HCT116 (cell line): ENCODE measurements around the gene BAD. TPM values are rescaled to one million over a fixed set of nuclear protein-coding genes. Genes with fewer than 3 reads are reported as not detected.

ENCODE experiments used
- ATAC-seq: fragments of 200-7000 bp; cut with Tn5 transposase; 2 replicates; pipeline ENCODE4 v1.9.1; 2020; ENCODE audit warnings: mild to moderate bottlenecking, moderate library complexity
- BruUV-seq: library from RNA; stranded (reverse); fragments of 400-500 nt; replicated peaks from 2 replicates; lab custom pipeline; 2021; lab: Mats Ljungman, UMichigan
- CTCF ChIA-PET: fragments of 300-600 bp; sonication (Branson Sonifier 250); formaldehyde crosslinking; loops from one replicate; lab custom pipeline; 2021; ENCODE audit warnings: antibody characterized with exemption; lab: Charles Lee
- POLR2A ChIA-PET: fragments of 300-600, 350-600 bp; sonication (Branson Sonifier 250); formaldehyde crosslinking; loops from one replicate; lab custom pipeline; 2021; ENCODE audit warnings: antibody characterized with exemption; lab: Charles Lee
- RAD21 ChIA-PET, 2 experiments: fragments of 300-600 bp; sonication (Branson Sonifier 250); formaldehyde crosslinking; loops; one replicate each; lab custom pipeline; 2023; ENCODE audit warnings: low total read pairs in 2 of 2; ENCODE audit not compliant: uncharacterized antibody in 2 of 2, unreplicated experiment in 2 of 2, low non-redundant PET in 1 of 2; lab: Charles Lee
- DNase-seq: peaks from one replicate; pipeline ENCODE4 v3.0.0-alpha.2; 2010; ENCODE audit warnings: low read depth, low spot score
- H2AFZ ChIP-seq: fragments of 200-600 bp; shearing (Covaris generic), sonication (generic); 2 replicates; pipeline ENCODE4 v1.6.1; 2017; ENCODE audit warnings: low read depth, mixed run types, mixed read lengths, antibody characterized with exemption, low read length; ENCODE audit not compliant: poor library complexity, severe bottlenecking
- H3K27ac ChIP-seq: 2 replicates; pipeline ENCODE4 v1.5.1; 2012; ENCODE audit warnings: low read depth, low read length
- H3K27me3 ChIP-seq: fragments of 200-600 bp; sonication (generic); 2 replicates; pipeline ENCODE4 v1.6.1; 2016; ENCODE audit warnings: mixed run types, low read length, mixed read lengths; ENCODE audit not compliant: insufficient read depth
- H3K36me3 ChIP-seq, 2 experiments: fragments of 200-500 bp in 1 of 2; fragments of 200-600 bp in 1 of 2; sonication (Bioruptor generic) in 1 of 2; sonication (generic) in 1 of 2; 2 replicates each; pipeline versions ENCODE4 v1.5.1 to v1.6.1; 2014 to 2016; ENCODE audit warnings: low read length in 2 of 2, inconsistent platforms in 1 of 2, mixed read lengths in 1 of 2, mixed run types in 1 of 2; ENCODE audit not compliant: insufficient read depth in 2 of 2, control insufficient read depth in 1 of 2
- H3K4me1 ChIP-seq, 2 experiments: fragments of 200-600 bp in 1 of 2; sonication (generic) in 1 of 2; 2 replicates each; pipeline versions ENCODE4 v1.5.1 to v1.6.1; 2012 to 2017; ENCODE audit warnings: low read length in 2 of 2, inconsistent platforms in 1 of 2, mild to moderate bottlenecking in 1 of 2, mixed read lengths in 1 of 2, mixed run types in 1 of 2, moderate library complexity in 1 of 2; ENCODE audit not compliant: insufficient read depth in 2 of 2, control insufficient read depth in 1 of 2
- H3K4me2 ChIP-seq: fragments of 200-600 bp; sonication (generic); 2 replicates; pipeline ENCODE4 v1.6.1; 2017; ENCODE audit warnings: mixed run types, low read length, mixed read lengths
- H3K4me3 ChIP-seq, 2 experiments: fragments of 200-600 bp in 1 of 2; sonication (generic) in 1 of 2; replicated peaks in 1 of 2; 2 replicates each; pipeline ENCODE4 v1.5.1; 2011 to 2016; ENCODE audit warnings: low read length in 2 of 2, control low read depth in 1 of 2, low read depth in 1 of 2, mild to moderate bottlenecking in 1 of 2, mixed read lengths in 1 of 2, mixed run types in 1 of 2
- H3K79me2 ChIP-seq: fragments of 200-600 bp; sonication (generic); 2 replicates; pipeline ENCODE4 v1.6.1; 2017; ENCODE audit warnings: mild to moderate bottlenecking, mixed run types, low read length, moderate library complexity, mixed read lengths; ENCODE audit not compliant: insufficient read depth
- H3K9ac ChIP-seq: fragments of 200-600 bp; sonication (generic); 2 replicates; pipeline ENCODE4 v1.6.1; 2016; ENCODE audit warnings: low read length, mixed read lengths
- H3K9me2 ChIP-seq: fragments of 200-600 bp; sonication (generic), shearing (Covaris generic); 2 replicates; pipeline ENCODE4 v1.6.1; 2017; ENCODE audit warnings: mixed run types, mild to moderate bottlenecking, moderate library complexity; ENCODE audit not compliant: insufficient read depth
- H3K9me3 ChIP-seq, 2 experiments: fragments of 200-500 bp in 1 of 2; fragments of 200-600 bp in 1 of 2; sonication (Bioruptor generic) in 1 of 2; sonication (generic) in 1 of 2; 2 replicates each; pipeline ENCODE4 v1.6.1; 2014 to 2017; ENCODE audit warnings: low read length in 2 of 2, mixed read lengths in 2 of 2, inconsistent platforms in 1 of 2, low read depth in 1 of 2, mild to moderate bottlenecking in 1 of 2, mixed run types in 1 of 2, moderate library complexity in 1 of 2; ENCODE audit not compliant: control insufficient read depth in 1 of 2, insufficient read depth in 1 of 2
- H4K20me1 ChIP-seq: fragments of 200-600 bp; sonication (generic), shearing (Covaris generic); 2 replicates; pipeline ENCODE4 v1.6.1; 2017; ENCODE audit warnings: mixed run types, mild to moderate bottlenecking, moderate library complexity; ENCODE audit not compliant: insufficient read depth
- CBX3 ChIP-seq: IDR thresholded peaks from 2 replicates; pipeline ENCODE4 v1.6.1; 2012; ENCODE audit warnings: low read depth
- CEBPB ChIP-seq: IDR thresholded peaks from 2 replicates; pipeline ENCODE4 v1.6.1; 2012; ENCODE audit warnings: low read depth
- ELF1 ChIP-seq: IDR thresholded peaks from 2 replicates; pipeline ENCODE4 v1.6.1; 2012; ENCODE audit warnings: low read depth, borderline replicate concordance
- EZH2 ChIP-seq: fragments of 200-600 bp; sonication (generic); IDR thresholded peaks from 2 replicates; pipeline ENCODE4 v1.6.1; 2017; ENCODE audit warnings: antibody characterized with exemption, mixed run types
- EZH2phosphoT487 ChIP-seq: fragments of 200-600 bp; IDR thresholded peaks from 2 replicates; pipeline ENCODE4 v1.6.1; 2018; ENCODE audit warnings: antibody characterized with exemption, borderline replicate concordance
- FOSL1 ChIP-seq: IDR thresholded peaks from 2 replicates; pipeline ENCODE4 v1.6.1; 2012; ENCODE audit warnings: low read depth
- JUND ChIP-seq: IDR thresholded peaks from 2 replicates; pipeline ENCODE4 v1.6.1; 2012
- POLR2A ChIP-seq: IDR thresholded peaks from 2 replicates; pipeline ENCODE4 v1.7.0; 2011; ENCODE audit warnings: borderline replicate concordance; ENCODE audit not compliant: insufficient read depth, insufficient read length; ENCODE audit errors: extremely low read depth
- POLR2AphosphoS5 ChIP-seq: IDR thresholded peaks from 2 replicates; pipeline ENCODE4 v1.6.1; 2011; ENCODE audit warnings: mild to moderate bottlenecking, low read depth, low read length, moderate library complexity
- RAD21 ChIP-seq: IDR thresholded peaks from 2 replicates; pipeline ENCODE4 v1.6.1; 2012; ENCODE audit warnings: low read depth, mild to moderate bottlenecking
- SIN3A ChIP-seq: IDR thresholded peaks from 2 replicates; pipeline ENCODE4 v1.6.1; 2012; ENCODE audit warnings: low read depth
- SRF ChIP-seq: IDR thresholded peaks from 2 replicates; pipeline ENCODE4 v1.6.1; 2012; ENCODE audit warnings: low read depth
- YY1 ChIP-seq: IDR thresholded peaks from 2 replicates; pipeline ENCODE4 v1.6.1; 2011; ENCODE audit warnings: low read length, low read depth, moderate library complexity, mild to moderate bottlenecking; ENCODE audit not compliant: insufficient replicate concordance; ENCODE audit errors: extremely low read depth
- ZFX ChIP-seq: fragments of 450-650 bp; IDR thresholded peaks from 2 replicates; pipeline ENCODE4 v1.6.1; 2017
- ZNF274 ChIP-seq: fragments of 200-500 bp; sonication (Bioruptor generic); IDR thresholded peaks from 2 replicates; pipeline ENCODE4 v1.6.1; 2014; ENCODE audit warnings: mild to moderate bottlenecking, low read depth, low read length, inconsistent platforms
- intact Hi-C: fragments of 100-400 bp; cut with micrococcal nuclease; formaldehyde crosslinking; loops from 2 replicates; pipeline ENCODE4 v1.10.0; 2022
- total RNA-seq: library from RNA; stranded (reverse); gene quantifications from one replicate; pipeline ENCODE4 v1.2.1, GENCODE V29; 2021; ENCODE audit not compliant: unreplicated experiment
- TF ChIP-seq, protein P1 (sequence below): IDR thresholded peaks from 2 replicates; pipeline ENCODE4 v1.6.1; 2012
- TF ChIP-seq, protein P2 (sequence below): IDR thresholded peaks from 2 replicates; pipeline ENCODE4 v1.6.1; 2012; ENCODE audit warnings: low read depth
- TF ChIP-seq, protein P3 (sequence below): IDR thresholded peaks from 2 replicates; pipeline ENCODE4 v1.6.1; 2011; ENCODE audit warnings: mild to moderate bottlenecking, low read length, moderate library complexity; ENCODE audit not compliant: insufficient replicate concordance; ENCODE audit errors: extremely low read depth
- TF ChIP-seq, protein P4 (sequence below), 3 experiments: fragments of 200-600 bp in 1 of 3; sonication (generic) in 1 of 3; IDR thresholded peaks in 2 of 3; conservative IDR thresholded peaks in 1 of 3; 2 replicates each; pipeline ENCODE4 v1.5.1; 2012 to 2017; ENCODE audit warnings: low read depth in 2 of 3, low read length in 2 of 3, antibody characterized with exemption in 1 of 3, borderline replicate concordance in 1 of 3, control low read depth in 1 of 3, mild to moderate bottlenecking in 1 of 3, mixed read lengths in 1 of 3, mixed run types in 1 of 3, moderate library complexity in 1 of 3; ENCODE audit not compliant: insufficient read depth in 1 of 3
- TF ChIP-seq, protein P5 (sequence below): IDR thresholded peaks from 2 replicates; pipeline ENCODE4 v1.6.1; 2012

Gene BAD
- total RNA-seq, 1 experiment from 2014 or later: 51.9 TPM

DNA sequence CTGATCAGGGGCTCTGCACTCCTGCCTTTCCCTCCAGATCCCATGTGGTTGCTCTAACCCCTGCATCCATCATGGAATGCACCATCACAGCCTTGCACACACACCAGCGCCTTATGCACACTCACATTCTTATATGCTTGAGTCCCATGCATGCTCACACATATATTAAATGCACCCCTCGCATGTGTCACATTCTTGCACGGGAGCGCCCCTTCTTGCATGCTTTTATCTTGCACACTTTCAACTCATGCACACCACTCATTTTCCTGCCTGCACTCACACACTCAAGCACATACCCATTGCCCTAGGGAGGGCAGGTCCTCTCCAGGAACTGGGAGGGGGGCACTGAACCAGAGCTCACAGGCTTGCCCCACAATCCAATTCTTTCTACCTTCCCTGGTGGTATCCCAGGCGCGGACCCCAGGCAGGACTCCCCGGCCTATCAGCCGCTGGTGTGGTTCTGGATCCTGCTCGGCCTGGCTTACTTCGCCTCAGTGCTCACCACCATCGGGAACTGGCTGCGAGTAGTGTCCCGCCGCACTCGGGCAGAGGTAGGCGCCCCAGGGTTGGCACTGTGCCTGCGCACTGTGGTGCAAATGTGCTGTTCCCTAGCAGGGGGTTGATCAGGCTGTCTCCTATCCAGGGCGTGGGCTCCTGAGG lies 13.4 kb upstream of the BAD start:
- Histone ChIP-seq H4K20me1 (no peaks in the 10 kb centered on the region), H3K36me3 (no peaks in the 10 kb centered on the region), H3K27ac (no peak overlapping the region), H3K9me2 (no peaks in the 10 kb centered on the region), H3K79me2 (no peaks in the 10 kb centered on the region), H3K9me3 (no peaks in the 10 kb centered on the region), H3K4me2 (no peak overlapping the region), H3K4me1 (peaks cover 0 to 26% of the 10 kb centered on the region in 2 experiments; a peak in 2 of 4 replicates), H3K27me3 (no peaks in the 10 kb centered on the region)
- no peak for DNase-seq
- ChIA-PET POLR2A (no interaction called here), RAD21 (no interaction called here), CTCF (no interaction called here)
- ATAC-seq: no peak
- BruUV-seq: no TSS peak
- intact Hi-C loops: no loop called here
- TF ChIP-seq SRF (no peak), JUND (no peak), EZH2phosphoT487 (no peak), ZNF274 (no peak), YY1 (no peak), CEBPB (no peak), POLR2AphosphoS5 (no peak), SIN3A (no peak), CBX3 (no peak), ELF1 (no peak), RAD21 (no peak), EZH2 (no peak), POLR2A (no peak), FOSL1 (no peak), ZFX (no peak)
- TF ChIP-seq, protein P1, sequence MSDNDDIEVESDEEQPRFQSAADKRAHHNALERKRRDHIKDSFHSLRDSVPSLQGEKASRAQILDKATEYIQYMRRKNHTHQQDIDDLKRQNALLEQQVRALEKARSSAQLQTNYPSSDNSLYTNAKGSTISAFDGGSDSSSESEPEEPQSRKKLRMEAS: no peak
- TF ChIP-seq, protein P2, sequence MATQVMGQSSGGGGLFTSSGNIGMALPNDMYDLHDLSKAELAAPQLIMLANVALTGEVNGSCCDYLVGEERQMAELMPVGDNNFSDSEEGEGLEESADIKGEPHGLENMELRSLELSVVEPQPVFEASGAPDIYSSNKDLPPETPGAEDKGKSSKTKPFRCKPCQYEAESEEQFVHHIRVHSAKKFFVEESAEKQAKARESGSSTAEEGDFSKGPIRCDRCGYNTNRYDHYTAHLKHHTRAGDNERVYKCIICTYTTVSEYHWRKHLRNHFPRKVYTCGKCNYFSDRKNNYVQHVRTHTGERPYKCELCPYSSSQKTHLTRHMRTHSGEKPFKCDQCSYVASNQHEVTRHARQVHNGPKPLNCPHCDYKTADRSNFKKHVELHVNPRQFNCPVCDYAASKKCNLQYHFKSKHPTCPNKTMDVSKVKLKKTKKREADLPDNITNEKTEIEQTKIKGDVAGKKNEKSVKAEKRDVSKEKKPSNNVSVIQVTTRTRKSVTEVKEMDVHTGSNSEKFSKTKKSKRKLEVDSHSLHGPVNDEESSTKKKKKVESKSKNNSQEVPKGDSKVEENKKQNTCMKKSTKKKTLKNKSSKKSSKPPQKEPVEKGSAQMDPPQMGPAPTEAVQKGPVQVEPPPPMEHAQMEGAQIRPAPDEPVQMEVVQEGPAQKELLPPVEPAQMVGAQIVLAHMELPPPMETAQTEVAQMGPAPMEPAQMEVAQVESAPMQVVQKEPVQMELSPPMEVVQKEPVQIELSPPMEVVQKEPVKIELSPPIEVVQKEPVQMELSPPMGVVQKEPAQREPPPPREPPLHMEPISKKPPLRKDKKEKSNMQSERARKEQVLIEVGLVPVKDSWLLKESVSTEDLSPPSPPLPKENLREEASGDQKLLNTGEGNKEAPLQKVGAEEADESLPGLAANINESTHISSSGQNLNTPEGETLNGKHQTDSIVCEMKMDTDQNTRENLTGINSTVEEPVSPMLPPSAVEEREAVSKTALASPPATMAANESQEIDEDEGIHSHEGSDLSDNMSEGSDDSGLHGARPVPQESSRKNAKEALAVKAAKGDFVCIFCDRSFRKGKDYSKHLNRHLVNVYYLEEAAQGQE: no peak
- TF ChIP-seq, protein P3, sequence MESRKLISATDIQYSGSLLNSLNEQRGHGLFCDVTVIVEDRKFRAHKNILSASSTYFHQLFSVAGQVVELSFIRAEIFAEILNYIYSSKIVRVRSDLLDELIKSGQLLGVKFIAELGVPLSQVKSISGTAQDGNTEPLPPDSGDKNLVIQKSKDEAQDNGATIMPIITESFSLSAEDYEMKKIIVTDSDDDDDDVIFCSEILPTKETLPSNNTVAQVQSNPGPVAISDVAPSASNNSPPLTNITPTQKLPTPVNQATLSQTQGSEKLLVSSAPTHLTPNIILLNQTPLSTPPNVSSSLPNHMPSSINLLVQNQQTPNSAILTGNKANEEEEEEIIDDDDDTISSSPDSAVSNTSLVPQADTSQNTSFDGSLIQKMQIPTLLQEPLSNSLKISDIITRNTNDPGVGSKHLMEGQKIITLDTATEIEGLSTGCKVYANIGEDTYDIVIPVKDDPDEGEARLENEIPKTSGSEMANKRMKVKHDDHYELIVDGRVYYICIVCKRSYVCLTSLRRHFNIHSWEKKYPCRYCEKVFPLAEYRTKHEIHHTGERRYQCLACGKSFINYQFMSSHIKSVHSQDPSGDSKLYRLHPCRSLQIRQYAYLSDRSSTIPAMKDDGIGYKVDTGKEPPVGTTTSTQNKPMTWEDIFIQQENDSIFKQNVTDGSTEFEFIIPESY: no peak
- TF ChIP-seq, protein P4, sequence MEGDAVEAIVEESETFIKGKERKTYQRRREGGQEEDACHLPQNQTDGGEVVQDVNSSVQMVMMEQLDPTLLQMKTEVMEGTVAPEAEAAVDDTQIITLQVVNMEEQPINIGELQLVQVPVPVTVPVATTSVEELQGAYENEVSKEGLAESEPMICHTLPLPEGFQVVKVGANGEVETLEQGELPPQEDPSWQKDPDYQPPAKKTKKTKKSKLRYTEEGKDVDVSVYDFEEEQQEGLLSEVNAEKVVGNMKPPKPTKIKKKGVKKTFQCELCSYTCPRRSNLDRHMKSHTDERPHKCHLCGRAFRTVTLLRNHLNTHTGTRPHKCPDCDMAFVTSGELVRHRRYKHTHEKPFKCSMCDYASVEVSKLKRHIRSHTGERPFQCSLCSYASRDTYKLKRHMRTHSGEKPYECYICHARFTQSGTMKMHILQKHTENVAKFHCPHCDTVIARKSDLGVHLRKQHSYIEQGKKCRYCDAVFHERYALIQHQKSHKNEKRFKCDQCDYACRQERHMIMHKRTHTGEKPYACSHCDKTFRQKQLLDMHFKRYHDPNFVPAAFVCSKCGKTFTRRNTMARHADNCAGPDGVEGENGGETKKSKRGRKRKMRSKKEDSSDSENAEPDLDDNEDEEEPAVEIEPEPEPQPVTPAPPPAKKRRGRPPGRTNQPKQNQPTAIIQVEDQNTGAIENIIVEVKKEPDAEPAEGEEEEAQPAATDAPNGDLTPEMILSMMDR (IDR thresholded peaks at IDR 0.05 in 2 of 3, conservative IDR thresholded peaks at IDR 0.05 in 1 of 3; ENCODE audit: borderline replicate concordance in 1 of 3, insufficient read depth in 1 of 3, low read depth in 2 of 3, low read length in 2 of 3): no peak
- TF ChIP-seq, protein P5, sequence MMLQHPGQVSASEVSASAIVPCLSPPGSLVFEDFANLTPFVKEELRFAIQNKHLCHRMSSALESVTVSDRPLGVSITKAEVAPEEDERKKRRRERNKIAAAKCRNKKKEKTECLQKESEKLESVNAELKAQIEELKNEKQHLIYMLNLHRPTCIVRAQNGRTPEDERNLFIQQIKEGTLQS: no peak
- TF ChIP-seq, all 23 proteins: peak for 0
- Histone ChIP-seq H3K9ac (no peak overlapping the region), H2AFZ (no peak overlapping the region), H3K4me3 (no peak overlapping the region)
